Activated gamma-delta T cell treated with Interleukin-2 at 50 U/mL for 16 hours (primary cell): ENCODE results near the gene PRM3.
A peak's percentile ranks its signal among the peaks of the same experiment; 100 is the strongest.

Experiments
- DNase-seq: peaks from one replicate; pipeline ENCODE4 v3.0.0-alpha.2; 2020

PRM3 gene

DNA sequence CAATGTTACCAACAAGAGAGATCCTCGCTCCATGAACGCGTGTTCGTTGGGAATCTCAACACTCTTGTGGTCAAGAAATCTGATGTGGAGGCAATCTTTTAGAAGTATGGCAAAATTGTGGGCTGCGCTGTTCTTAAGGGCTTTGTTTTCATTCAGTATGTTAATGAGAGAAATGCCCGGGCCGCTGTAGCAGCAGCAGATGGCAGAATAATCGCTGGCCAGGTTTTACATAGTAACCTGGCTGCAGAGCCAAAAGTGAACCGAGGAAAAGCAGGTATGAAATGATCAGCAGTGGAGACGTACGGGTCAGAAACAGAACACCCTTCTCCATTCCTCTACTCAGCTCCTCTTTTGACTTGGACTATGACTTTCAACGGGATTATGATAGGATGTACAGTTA, 30.8 kb downstream of the PRM3 start:
- no peak for DNase-seq

DNA sequence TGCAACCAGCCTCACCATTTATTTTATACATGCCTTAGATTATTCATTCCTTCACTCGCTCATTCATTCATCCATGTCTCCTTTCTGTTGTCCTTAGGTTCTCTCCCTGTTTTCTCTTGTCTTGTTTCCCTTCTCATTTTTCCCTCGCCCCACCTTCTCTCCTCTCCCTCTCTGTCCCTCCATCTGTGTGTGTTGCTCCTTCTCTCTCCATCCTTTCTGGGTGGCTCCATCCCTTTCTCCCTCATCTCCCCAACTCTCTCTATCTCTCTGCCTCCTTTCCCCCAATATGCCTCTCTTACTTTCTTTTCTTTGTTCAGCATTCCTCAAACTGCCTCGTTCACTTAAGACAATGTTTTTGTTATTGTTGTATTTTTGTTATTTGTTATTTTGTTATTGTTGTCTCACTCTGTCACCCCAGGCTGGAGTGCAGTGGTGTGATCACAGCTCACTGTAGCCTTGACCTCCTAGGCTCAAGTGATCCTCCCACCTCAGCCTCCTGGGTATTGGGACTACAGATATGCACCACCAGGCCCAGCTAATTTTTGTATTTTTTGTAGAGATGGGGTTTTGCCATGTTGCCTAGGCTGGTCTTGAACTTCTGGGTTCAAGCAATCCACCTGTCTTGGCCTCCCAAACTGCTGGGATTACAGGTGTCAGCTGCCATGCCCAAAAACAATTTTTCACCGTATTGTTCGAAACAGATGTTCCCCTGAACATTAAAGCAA, 31.8 kb downstream of the PRM3 start:
- no peak for DNase-seq

DNA sequence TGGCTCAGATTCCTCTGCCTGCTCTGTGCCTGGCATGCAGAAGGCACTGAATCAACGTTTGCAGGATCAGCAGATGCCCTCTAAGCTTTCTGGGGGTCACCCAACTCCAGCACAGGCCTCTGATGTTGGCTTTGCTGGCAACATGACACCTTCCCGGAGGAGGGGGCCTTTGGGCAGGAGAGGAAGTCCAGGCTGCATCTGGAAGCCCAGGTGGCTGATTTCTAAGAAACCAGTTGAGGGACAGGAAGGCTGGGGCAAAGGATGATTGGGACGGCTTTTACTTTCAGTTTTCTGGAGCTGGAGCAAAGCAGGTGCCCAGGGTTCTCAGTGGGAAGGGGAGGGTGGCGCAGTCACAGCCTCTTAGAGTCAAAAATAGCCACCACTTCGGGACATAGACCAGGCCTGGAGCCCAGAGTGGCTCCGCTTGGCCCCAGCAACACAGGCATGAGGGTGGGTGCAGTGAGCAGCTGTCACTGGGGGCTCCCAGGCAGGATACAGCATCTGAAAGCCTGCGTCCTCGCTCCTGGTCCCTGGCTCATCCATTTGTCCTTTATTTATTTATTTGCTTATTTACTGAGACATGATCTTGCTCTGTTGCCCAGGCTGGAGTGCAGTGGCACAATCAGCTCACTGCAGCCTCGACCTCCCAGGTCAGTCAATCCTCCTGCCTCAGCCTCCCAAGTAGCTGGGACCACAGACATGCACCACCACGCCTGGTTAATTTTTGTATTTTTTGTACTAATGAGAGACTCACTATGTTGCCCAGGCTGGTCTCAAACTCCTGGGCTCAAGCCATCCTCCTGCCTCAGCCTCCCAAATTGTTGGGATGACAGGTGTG, 32.6 kb downstream of the PRM3 start:
- DNase-seq = no peak

DNA sequence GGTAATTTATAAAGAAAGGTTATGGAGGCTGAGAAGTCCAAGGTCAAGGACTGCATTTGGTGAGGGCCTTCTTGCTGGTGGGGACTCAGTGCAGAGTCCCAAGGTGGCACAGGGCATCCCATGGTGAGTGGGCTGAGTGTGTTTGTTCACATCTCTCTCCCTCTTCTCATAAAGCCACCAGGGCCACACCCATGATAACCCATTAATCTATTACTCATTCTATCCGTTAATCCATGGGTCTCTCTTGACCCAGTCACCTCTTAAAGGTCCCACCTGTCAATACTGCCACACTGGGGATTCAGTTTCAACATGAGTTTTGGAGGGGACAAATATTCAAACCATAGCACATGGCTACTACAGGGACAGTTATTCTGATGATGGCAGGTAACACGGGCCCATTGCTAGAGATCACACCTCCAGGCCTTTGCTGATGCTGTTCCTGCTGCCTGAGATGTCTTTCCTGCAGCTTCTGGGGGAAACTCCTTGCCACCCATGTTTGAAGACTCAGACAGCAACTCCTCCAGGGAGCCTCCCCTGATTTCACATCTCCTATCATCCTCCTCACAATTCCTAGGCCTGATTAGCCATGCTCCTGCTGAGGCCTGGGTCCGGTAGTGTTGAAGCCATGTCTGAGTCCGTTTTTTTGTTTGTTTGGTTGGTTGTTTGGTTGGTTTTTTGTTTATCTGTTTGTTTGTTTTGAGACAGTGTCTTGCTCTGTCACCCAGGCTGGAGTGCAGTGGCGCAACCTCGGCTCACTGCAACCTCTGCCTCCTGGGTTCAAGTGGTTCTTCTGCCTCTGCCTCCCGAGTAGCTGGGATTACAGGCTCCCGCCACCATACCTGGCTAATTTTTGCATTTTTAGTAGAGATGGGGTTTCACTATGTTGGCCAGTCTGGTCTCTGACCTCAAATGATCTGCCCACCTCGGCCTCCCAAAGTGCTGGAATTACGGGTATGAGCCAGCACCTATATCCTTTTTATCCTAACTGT, 33.5 kb downstream of the PRM3 start:
- no peak for DNase-seq

DNA sequence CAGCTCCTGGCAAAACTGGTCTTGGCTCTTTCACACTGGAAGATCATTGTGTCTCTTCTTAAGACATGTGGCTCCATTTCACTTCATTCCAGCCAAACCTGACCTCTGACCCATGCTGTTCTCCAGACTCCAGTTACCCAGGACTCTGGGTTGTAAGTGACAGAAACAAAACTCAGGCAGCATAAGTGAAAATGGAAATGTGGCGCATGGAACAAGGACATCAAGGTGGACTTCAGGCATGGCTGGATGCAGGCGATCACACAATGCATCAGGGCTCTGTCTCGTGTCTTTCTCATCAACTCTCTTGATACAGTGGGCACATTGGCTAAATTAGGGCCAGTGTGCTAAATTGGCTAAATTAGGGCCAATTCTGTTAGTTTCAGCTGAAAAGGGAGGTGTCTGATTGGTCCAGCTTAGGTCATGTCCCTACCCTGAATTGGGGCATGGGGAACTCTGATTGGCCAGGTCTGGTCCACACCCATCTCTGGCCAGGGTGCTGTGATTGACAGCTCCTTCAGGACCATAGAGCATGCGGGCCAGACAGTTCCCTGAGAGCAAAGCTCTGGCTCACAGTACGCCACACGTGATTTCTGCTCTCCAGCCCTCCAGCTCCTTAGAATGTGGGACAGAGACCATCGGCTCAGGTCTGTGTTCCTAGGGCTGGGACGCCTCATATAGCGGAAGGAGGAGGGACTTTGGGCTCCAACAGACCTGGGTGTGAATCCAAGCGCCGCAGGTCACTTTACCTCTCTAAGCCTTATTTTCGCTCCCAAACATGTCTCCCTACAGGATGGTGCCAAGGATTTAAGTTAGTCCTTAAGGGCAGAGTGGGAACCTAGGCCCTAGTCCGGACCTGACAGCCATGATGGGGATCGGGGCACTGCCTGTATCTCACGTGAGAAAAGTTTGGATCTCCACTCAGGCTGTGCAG, 34.9 kb downstream of the PRM3 start:
- DNase-seq = no peak

DNA sequence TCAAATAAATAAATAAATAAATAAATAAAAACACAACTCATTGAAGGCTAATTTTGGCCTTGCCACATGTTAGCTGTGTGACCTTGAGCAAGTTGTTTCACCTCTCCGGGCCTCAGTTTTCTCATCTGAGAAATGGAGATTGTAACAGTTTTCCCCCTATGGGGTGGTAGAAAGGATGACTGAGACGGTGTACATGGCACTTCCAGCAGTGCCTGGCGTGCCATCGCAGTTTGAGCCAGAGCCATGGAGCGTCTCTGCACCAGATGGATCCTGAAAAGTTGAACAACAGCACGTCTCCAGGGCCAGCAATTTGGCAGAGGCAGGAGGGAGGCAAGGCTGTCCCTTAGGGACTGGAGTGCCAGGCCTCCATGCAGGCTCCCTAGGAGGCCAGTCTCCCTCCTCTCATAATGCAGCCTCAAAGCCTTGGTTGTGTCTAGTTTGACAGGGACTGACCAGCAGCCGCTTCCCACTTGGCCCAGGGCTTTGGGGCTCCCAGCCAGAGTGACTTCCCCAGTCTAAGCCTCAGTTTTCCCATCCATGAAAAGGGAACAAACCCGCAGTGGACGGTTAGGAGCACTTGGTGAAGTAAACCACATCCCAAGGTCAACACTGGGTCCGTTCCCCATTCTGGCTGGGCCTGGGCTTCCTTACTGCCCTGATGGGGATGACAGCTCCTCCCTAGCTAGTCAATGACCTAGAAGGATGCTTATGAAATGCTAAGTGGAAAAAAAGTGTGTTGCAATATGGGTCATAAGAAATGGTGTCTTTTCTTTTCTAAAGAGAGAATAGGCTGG, 36.8 kb downstream of the PRM3 start:
- no peak for DNase-seq

DNA sequence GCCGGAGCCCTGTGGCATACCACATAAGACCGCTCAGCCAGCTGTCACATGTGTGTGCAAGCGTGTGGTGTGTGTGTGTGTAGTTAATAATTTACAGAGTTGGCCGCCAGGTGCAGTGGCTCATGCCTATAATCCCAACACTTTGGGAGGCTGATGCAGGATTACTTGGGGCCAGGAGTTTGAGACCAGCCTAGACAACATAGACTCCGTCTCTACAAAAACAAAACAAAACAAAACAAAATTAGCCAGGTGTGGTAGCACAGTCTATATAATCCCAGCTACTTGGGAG, 37.8 kb downstream of the PRM3 start:
- no peak for DNase-seq

DNA sequence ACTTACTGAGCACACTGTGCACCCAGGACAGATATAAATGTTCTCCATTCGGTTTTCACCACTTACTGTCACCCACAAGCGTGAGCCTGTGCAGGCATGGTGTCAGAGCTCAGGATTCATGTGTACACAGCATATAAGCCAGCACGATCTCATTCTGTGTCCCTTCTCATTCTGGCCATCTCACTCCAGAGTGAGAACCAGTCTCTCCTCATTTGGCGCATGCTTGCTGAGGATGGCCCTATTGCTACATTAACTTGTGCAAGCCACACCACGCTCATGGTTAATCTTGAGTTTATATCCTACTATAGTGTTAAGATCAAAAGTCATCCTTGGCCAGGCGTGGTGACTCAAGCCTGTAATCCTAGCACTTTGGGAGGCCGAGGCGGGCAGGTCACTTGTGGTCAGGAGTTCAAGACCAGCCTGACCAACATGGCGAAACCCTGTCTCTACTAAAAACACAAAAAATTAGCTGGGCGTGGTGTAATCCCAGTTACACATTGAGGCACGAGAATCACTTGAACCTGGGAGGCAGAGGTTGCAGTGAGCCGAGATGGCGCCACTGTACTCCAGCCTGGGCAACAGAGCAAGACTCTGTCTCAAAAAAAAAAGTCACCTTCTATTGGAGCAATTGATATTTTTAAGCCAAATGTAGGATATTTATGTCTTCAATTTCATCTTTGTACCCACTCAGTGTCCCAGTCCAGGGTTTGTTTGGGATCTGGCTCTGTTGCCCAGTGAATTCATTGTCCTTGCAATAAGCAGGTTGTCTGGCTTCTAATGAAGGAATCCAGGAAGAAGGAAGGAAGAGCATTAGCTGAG, 38.3 kb downstream of the PRM3 start:
- DNase-seq = no peak

DNA sequence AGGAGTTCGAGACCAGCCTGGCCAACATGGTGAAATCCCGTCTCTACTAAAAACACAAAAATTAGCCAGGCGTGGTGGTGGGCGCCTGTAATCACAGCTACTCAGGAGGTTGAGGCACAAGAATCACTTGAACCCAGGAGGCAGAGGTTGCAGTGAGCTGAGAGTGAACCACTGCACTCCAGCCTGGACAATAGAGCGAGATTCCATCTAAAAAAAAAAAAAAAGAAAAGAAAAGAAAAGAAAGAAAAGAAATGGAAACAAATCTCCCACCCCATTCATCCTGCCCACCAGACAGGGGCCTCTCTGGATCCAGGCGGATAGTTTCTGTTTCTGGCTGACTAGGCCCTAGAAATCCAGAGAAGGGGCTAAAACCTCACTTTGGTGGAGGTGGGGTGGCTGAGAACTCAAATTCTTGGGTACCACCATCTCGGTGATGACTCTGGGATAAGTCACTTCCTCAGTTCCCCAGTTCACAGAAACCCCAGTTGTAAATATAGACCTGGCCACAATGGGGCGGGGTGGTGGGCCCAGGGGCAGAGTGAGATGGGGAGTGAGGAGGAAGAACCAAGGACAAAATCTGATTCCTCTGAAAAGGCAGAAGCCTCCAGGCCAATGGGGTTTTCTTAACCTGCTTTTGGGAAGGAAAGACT, 39.6 kb downstream of the PRM3 start:
- DNase-seq = peak; percentile 56

DNA sequence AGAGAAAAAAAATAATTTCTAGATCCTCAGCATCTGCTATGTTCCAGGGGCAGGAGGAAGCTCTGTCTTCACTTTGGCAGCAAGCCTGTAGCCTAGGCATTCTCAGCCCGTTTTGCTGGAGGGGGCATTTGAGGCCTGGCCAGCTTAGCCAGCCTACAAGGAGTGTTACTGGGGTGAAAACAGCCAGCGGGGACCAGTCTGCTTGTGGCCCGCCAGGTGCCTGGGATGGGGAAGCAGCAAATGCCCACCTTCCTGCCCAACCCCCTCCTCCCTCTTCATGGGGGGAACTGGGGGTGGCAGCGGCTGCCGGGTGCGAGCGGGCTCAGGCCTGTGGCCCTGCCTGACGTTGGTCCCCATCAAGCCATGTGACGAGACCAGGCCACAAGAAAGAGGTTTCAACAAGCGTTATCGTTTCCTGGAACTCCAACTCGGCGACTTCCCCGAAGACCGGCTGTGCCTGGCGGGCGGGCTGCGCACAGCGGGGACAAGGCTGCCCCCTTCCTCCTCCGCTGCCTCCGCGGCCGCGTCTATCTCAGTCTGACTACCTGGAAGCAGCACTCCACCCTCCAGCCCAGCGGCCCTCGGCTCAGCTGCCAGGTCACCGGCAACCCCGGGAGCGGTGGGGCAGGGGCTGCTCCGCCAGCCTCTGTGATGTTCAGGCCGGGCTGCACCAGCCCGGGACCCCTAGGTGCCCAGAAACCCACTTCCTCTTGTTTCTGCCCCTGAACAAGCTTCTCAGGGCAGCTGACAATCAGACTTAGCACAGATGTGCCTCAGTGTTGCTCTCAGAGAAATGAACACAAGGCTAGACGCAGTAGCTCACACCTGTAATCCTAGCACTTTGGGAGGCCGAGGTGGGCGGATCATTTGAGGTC, 40.3 kb downstream of the PRM3 start:
- peak; percentile 84 for DNase-seq

DNA sequence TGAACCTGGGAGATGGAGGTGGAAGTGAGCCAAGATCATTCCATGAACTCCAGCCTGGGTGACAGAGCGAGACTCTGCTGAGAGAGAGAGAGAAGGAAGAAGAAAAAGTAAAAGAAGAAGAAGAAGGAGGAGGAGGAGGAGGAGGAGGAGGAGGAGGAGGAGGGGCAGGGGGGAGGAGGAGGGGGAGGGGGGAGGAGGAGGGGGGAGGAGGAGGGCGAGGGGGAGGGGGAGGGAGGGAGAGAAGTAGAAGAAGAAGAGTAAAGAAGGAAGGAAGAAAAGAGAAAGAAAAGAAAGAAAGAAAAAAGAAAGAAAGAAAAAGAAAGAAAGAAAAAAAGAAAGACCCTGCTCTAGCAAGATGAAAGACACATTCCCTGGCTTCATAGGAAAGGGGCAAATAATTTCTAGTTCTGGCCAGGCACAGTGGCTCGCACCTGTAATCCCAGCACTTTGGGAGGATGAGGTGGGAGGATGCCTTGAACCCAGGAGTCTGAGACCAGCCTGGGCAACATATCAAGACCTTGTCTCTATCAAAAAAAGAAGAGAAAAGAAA, 41.1 kb downstream of the PRM3 start:
- no peak for DNase-seq

DNA sequence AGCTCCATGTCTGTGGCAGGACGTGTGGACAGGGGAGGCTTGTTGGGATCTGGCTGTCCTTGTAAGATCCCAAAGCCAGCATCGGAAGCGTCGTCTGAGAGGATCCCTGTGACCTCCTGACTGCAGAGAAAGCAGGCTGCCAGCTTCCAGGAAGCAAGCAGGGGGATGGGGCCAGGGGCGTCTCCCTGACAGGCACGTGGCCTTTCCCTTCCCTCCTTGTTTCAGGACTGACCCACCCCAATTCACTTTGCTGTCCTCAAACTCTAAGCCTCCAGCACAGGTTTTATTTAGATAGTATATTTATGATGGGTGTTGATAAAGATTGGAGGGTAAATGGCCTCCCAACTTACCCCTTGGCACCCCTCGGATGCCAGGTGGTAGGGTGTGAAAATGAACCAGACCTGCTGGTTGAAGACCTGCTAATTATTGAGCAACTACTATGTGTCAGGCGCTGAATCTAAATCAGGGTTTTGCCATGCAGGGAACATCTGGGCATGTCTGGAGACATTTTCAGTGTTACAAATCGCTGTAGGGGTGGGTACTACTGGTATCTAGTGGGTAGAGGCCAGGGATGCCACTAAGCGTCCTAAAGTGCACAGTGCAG, 42.0 kb downstream of the PRM3 start:
- no peak for DNase-seq

DNA sequence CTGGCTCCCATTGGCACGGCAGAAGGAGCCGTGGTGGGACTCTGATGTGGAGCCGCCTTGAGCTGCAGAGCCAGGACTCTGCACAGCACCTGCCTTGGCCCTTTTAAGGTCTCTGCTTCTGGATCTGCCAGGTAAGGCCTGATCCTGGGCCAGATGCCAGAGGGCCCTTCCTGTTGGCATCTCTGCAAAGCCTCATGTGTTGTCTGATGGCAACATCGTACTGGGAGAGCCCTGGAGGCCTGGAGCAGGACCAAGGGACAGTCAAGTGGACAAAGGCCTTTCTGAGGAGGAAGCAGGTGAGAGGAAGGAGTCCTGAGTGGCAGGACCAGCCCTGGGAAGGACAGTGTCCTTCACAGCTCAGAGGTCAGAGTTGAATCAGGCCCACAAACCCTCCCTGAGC, 43.5 kb downstream of the PRM3 start:
- DNase-seq = no peak

DNA sequence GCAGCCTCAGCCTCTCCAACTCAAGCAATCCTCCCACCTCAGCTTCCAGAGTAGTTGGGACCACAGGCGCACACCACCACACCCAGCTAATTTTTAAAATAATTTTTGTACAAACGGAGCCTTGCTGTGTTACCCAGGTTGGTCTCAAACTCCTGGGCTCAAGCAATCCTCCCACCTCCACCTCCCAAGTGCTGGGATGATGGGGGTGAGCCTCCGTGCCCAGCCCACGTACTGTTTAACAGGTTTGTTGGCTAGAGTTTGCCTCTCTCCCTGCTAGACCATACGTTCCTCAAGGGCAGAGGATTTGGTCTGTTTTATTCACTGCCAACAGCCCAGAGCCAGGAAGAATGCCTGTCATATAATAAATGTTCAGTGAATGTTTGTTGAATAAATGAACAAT, 44.0 kb downstream of the PRM3 start:
- DNase-seq = no peak

DNA sequence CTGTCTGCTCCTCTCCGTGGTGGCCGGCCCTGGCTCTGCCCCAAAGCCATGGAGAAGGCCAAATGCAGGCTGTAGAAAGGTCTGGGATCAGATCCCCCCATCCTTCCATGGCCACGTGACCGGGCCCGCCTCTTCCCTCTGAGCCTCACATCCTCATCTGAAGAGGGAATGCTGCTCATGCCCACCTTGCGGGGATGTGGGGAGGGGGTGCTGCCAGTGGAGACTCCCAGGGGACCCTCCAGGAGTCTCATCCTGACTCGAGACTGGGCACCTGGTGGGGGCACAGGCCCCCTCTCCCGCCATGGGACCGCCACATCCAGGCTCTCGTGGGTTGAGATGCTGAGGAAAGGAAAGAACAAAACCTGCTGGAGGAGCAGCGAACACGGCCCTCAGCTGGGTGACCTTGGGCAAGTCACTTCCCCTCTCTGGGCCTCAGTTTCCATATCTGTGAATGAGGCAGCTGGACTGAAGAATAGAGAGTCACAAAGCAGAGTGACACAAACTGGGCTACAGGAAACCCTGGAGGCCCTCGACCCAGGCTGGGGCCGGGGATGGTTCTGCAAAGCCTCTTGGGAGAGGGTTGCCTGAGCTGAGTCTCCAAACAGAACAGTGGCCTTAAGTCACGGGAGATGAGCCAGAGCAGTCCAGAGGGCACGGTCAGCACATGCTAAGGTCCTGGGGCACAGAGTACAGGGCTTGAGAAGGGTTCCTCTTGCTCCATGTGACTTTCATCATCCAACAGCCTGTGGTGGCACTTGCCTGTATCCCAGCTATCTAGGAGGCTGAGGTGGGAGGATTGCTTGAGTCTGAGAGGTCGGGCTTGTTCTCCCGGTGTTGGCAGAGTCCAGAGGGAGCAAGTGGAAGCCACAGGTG, 47.5 kb downstream of the PRM3 start:
- DNase-seq = no peak

DNA sequence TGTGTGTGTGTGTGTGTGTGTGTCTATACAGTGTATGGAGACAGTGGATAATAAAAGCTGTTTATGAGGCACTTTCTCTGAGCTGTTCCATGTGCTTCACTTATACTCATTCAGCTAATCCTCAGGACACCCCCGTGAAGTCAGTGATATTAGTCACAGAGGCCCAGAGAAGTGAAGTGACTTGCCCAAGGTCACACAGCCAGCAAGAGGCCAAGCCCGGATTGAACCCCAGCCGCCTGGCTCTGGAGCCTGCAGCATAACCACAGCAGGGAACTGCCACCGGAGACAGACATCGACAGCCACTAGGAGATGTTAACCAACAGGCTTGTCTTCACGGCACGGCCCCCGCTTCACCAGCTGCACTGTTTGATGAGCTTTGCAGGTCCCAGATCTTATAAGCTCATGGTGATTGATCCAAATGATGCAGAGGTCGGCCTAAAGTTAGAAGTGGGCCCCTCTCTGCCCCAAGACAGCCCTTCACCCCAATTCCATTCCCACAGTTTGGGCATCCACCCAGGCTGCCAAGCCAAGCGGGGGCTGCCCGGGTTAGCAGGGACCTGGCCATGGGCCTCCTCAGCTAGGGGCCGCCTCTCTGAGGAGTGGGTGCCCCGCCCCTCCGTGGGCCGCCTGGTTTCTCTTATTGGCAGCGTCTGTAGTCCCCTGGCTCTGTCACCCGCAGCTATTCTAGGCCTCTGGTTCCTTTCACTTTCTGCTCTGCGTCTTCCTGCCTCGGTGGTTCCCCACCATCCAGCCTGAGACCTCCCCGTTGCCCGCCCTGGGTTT, 48.3 kb downstream of the PRM3 start:
- peak; percentile 67 for DNase-seq
